H9 (cell line): ENCODE results near the gene PPP1R12B. TPM values are rescaled to one million over a fixed set of nuclear protein-coding genes. Genes with fewer than 3 reads are reported as not detected.

Experiments
- DNase-seq: peaks from one replicate; pipeline ENCODE4 v3.0.0-alpha.2; 2017
- H2AFZ ChIP-seq: one replicate; pipeline ENCODE4 v1.6.1; 2013; ENCODE audit warnings: mild to moderate bottlenecking, low read length, control low read depth, moderate library complexity
- H2AK5ac ChIP-seq: 2 replicates; pipeline ENCODE4 v1.6.1; 2013; ENCODE audit warnings: low read length, control low read depth, mixed read lengths; ENCODE audit not compliant: insufficient read length
- H2BK120ac ChIP-seq: one replicate; pipeline ENCODE4 v1.6.1; 2013; ENCODE audit warnings: low read depth, mild to moderate bottlenecking, low read length, control low read depth, inconsistent platforms; ENCODE audit not compliant: poor library complexity, severe bottlenecking
- H2BK12ac ChIP-seq: 2 replicates; pipeline ENCODE4 v1.6.1; 2013; ENCODE audit warnings: low read length, control low read depth, mixed read lengths, low read depth; ENCODE audit not compliant: insufficient read length
- H2BK15ac ChIP-seq: 2 replicates; pipeline ENCODE4 v1.6.1; 2013; ENCODE audit warnings: low read depth, low read length, control low read depth
- H2BK20ac ChIP-seq: one replicate; pipeline ENCODE4 v1.6.1; 2013; ENCODE audit warnings: low read depth, mild to moderate bottlenecking, low read length, control low read depth, inconsistent platforms; ENCODE audit not compliant: poor library complexity, severe bottlenecking
- H2BK5ac ChIP-seq: 2 replicates; pipeline ENCODE4 v1.6.1; 2013; ENCODE audit warnings: low read length, control low read depth, mixed read lengths; ENCODE audit not compliant: insufficient read length
- H3K14ac ChIP-seq: 2 replicates; pipeline ENCODE4 v1.6.1; 2013; ENCODE audit warnings: low read length, control low read depth; ENCODE audit not compliant: insufficient read depth
- H3K18ac ChIP-seq: 2 replicates; pipeline ENCODE4 v1.6.1; 2013; ENCODE audit warnings: low read depth, mild to moderate bottlenecking, mixed read lengths, low read length, control low read depth; ENCODE audit not compliant: insufficient read length
- H3K23ac ChIP-seq: 2 replicates; pipeline ENCODE4 v1.6.1; 2013; ENCODE audit warnings: low read length, control low read depth, mixed read lengths, low read depth; ENCODE audit not compliant: insufficient read length
- H3K23me2 ChIP-seq: 2 replicates; pipeline ENCODE4 v1.6.1; 2013; ENCODE audit warnings: low read depth, mild to moderate bottlenecking, mixed read lengths, low read length, control low read depth; ENCODE audit not compliant: insufficient read length, poor library complexity, severe bottlenecking
- H3K27ac ChIP-seq: 2 replicates; pipeline ENCODE4 v1.5.1; 2013; ENCODE audit warnings: low read length, control low read depth, mixed read lengths, low read depth; ENCODE audit not compliant: insufficient read length
- H3K27me3 ChIP-seq: 2 replicates; pipeline ENCODE4 v1.6.1; 2013; ENCODE audit warnings: low read length, control low read depth, inconsistent platforms; ENCODE audit not compliant: insufficient read depth
- H3K4ac ChIP-seq: 2 replicates; pipeline ENCODE4 v1.6.1; 2013; ENCODE audit warnings: low read depth, mild to moderate bottlenecking, control low read depth, inconsistent platforms, low read length, moderate library complexity
- H3K4me1 ChIP-seq: 2 replicates; pipeline ENCODE4 v1.6.1; 2013; ENCODE audit warnings: low read length, control low read depth, inconsistent platforms; ENCODE audit not compliant: insufficient read depth
- H3K4me2 ChIP-seq: 2 replicates; pipeline ENCODE4 v1.6.1; 2013; ENCODE audit warnings: low read length, control low read depth, mixed read lengths; ENCODE audit not compliant: insufficient read length, insufficient read depth
- H3K56ac ChIP-seq: 2 replicates; pipeline ENCODE4 v1.6.1; 2013; ENCODE audit warnings: low read depth, mild to moderate bottlenecking, mixed read lengths, low read length, control low read depth; ENCODE audit not compliant: insufficient read length
- H3K79me1 ChIP-seq: 2 replicates; pipeline ENCODE4 v1.6.1; 2013; ENCODE audit warnings: low read depth, mild to moderate bottlenecking, moderate library complexity, low read length, control low read depth, inconsistent platforms; ENCODE audit not compliant: insufficient read depth, poor library complexity, severe bottlenecking
- H3K79me2 ChIP-seq: 2 replicates; pipeline ENCODE4 v1.6.1; 2013; ENCODE audit warnings: low read length, control low read depth, inconsistent platforms; ENCODE audit not compliant: insufficient read depth
- H3K9ac ChIP-seq: 2 replicates; pipeline ENCODE4 v1.6.1; 2013; ENCODE audit warnings: low read length, control low read depth, mixed read lengths; ENCODE audit not compliant: insufficient read length; ENCODE audit errors: extremely low read depth
- H3K9me3 ChIP-seq: one replicate; pipeline ENCODE4 v1.6.1; 2013; ENCODE audit warnings: low read depth, low read length, inconsistent platforms; ENCODE audit not compliant: control insufficient read depth
- H3T11ph ChIP-seq: one replicate; pipeline ENCODE4 v1.6.1; 2013; ENCODE audit warnings: mild to moderate bottlenecking, low read length, control low read depth, inconsistent platforms
- H4K20me1 ChIP-seq: one replicate; pipeline ENCODE4 v1.6.1; 2013; ENCODE audit not compliant: control insufficient read depth, insufficient read length, insufficient read depth
- H4K5ac ChIP-seq: 2 replicates; pipeline ENCODE4 v1.6.1; 2013; ENCODE audit warnings: low read depth, mild to moderate bottlenecking, mixed read lengths, low read length, control low read depth; ENCODE audit not compliant: insufficient read length
- H4K8ac ChIP-seq: replicated peaks from 2 replicates; pipeline ENCODE4 v1.6.1; 2013; ENCODE audit warnings: low read length, control low read depth, mixed read lengths, low read depth; ENCODE audit not compliant: insufficient read length
- H4K91ac ChIP-seq: 2 replicates; pipeline ENCODE4 v1.6.1; 2013; ENCODE audit warnings: low read depth, mild to moderate bottlenecking, moderate library complexity, mixed read lengths, low read length, control low read depth; ENCODE audit not compliant: insufficient read length
- H3K27ac Mint-ChIP-seq, 3 experiments: 2 replicates in 2 of 3; 3 replicates in 1 of 3; pipeline ENCODE4 v1.8.0; 2020 to 2021; ENCODE audit warnings: mixed read lengths in 3 of 3, mild to moderate bottlenecking in 1 of 3, moderate library complexity in 1 of 3
- H3K27me3 Mint-ChIP-seq: 2 replicates; pipeline ENCODE4 v1.8.0; 2021; ENCODE audit warnings: low read depth, mild to moderate bottlenecking, moderate library complexity, mixed read lengths
- H3K36me3 Mint-ChIP-seq, 3 experiments: 2 replicates in 2 of 3; 3 replicates in 1 of 3; pipeline ENCODE4 v1.8.0; 2020 to 2021; ENCODE audit warnings: low read depth in 3 of 3, mixed read lengths in 3 of 3; ENCODE audit not compliant: insufficient read depth in 1 of 3
- H3K4me1 Mint-ChIP-seq, 2 experiments: 2 replicates each; pipeline ENCODE4 v1.8.0; 2020; ENCODE audit warnings: mixed read lengths in 2 of 2
- H3K4me3 Mint-ChIP-seq, 2 experiments: 2 replicates in 1 of 2; 3 replicates in 1 of 2; pipeline ENCODE4 v1.8.0; 2020 to 2021; ENCODE audit warnings: mild to moderate bottlenecking in 2 of 2, mixed read lengths in 2 of 2, moderate library complexity in 1 of 2
- H3K9me3 Mint-ChIP-seq, 2 experiments: 2 replicates in 1 of 2; 3 replicates in 1 of 2; pipeline ENCODE4 v1.8.0; 2020; ENCODE audit warnings: mild to moderate bottlenecking in 2 of 2, mixed read lengths in 2 of 2, moderate library complexity in 1 of 2
- WGBS: extraction: QIAGEN DNeasy Blood & Tissue Kit; methylation state at CpG from one replicate; pipeline ENCODE4 v1.1.7; 2013; ENCODE audit warnings: missing lambda C conversion rate, low lambda C conversion rate, mixed read lengths; ENCODE audit not compliant: insufficient read length; ENCODE audit errors: extremely low coverage; 5-methylcytosine and 5-hydroxymethylcytosine counted together
- total RNA-seq: library from RNA; stranded (reverse); gene quantifications from 2 replicates; pipeline ENCODE4 v1.2.1, GENCODE V29; 2021
- TF ChIP-seq, protein P1 (sequence below): fragments of 200-600 bp; sonication (generic); conservative IDR thresholded peaks from 3 replicates; pipeline ENCODE4 v1.8.0; 2021; ENCODE audit warnings: antibody characterized with exemption, mild to moderate bottlenecking

The PPP1R12B gene
- total RNA-seq, 1 experiment from 2014 or later, result 12.9 TPM

DNA sequence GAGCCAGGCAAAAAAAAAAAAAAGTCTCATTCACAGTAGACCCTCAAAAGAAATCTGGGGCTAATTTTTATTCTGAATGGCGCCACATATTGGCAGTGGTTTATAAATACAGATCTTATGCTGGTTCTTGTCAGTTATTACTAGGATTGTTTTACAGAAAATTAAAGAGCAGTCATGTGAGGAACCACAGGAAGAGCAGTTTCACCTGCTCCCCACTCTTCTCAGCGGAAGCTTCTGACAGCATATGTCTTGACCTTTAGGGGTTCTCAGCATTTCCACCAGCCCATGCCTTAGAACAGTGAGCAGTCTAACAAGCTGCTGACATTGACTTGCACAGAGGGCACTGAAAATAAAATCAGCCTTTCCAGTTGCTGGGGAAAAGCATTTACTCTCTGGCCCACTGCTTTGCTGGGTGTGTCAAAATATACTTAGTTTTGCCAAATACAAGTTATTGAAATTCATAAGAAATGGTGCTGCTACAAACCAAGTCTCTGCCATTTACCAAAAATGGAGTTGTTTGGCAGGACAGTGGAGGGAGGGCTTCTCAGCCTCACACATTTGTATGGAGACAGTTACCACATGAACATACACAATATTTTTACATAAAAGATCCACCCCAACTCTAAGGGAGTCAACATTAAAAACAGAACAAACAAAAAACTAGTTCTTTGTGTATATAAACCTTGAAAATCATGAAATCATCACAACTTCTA, 217.5 kb downstream of the PPP1R12B start:
- H3K27ac ChIP-seq, result no peak overlapping the region

More for the DNA sequence above, 217.5 kb downstream of the PPP1R12B start:
- no peak overlapping the region for H3K4ac ChIP-seq
- H3K27me3 Mint-ChIP-seq, result no peaks in the 10 kb centered on the region
- no peak overlapping the region for H3K18ac ChIP-seq
- H3K4me1 Mint-ChIP-seq, result peaks cover 50 to 58% of the 10 kb centered on the region in 2 experiments
- no peak overlapping the region for H2BK5ac ChIP-seq
- no peak overlapping the region for H4K8ac ChIP-seq
- no peak overlapping the region for H3K4me3 Mint-ChIP-seq
- H3K27ac Mint-ChIP-seq, result peak overlapping the region; percentile 47 to 86 (median 80); a peak in 5 of 7 replicates
- H4K91ac ChIP-seq, result no peak overlapping the region
- H2BK12ac ChIP-seq, result peak overlapping the region; percentile 18
- no peak overlapping the region for H2BK120ac ChIP-seq
- no peaks in the 10 kb centered on the region for H3K9me3 Mint-ChIP-seq
- no peak for DNase-seq
- H3K23me2 ChIP-seq, result no peaks in the 10 kb centered on the region
- H3K56ac ChIP-seq, result no peak overlapping the region
- no peaks in the 10 kb centered on the region for H3K79me2 ChIP-seq
- H2BK15ac ChIP-seq, result no peak overlapping the region
- H3K14ac ChIP-seq, result no peak overlapping the region
- no peak overlapping the region for H3K4me2 ChIP-seq
- no CpG with 5 or more reads among the region's 2 CpGs for WGBS
- no peak overlapping the region for H2BK20ac ChIP-seq
- H3K4me1 ChIP-seq, result peaks cover 22% of the 10 kb centered on the region; the same call in 1 of the 2 replicates
- no peak overlapping the region for H3K23ac ChIP-seq
- H2AK5ac ChIP-seq, result no peak overlapping the region
- no peak overlapping the region for H3T11ph ChIP-seq
- TF ChIP-seq, protein P1, sequence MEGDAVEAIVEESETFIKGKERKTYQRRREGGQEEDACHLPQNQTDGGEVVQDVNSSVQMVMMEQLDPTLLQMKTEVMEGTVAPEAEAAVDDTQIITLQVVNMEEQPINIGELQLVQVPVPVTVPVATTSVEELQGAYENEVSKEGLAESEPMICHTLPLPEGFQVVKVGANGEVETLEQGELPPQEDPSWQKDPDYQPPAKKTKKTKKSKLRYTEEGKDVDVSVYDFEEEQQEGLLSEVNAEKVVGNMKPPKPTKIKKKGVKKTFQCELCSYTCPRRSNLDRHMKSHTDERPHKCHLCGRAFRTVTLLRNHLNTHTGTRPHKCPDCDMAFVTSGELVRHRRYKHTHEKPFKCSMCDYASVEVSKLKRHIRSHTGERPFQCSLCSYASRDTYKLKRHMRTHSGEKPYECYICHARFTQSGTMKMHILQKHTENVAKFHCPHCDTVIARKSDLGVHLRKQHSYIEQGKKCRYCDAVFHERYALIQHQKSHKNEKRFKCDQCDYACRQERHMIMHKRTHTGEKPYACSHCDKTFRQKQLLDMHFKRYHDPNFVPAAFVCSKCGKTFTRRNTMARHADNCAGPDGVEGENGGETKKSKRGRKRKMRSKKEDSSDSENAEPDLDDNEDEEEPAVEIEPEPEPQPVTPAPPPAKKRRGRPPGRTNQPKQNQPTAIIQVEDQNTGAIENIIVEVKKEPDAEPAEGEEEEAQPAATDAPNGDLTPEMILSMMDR, result no peak
- H3K27me3 ChIP-seq, result no peaks in the 10 kb centered on the region
- H3K36me3 Mint-ChIP-seq, result no peaks in the 10 kb centered on the region; a peak in 1 of 7 replicates
- no peak overlapping the region for H4K5ac ChIP-seq
- no peak overlapping the region for H2AFZ ChIP-seq
- H3K9me3 ChIP-seq, result no peaks in the 10 kb centered on the region
- no peak overlapping the region for H3K9ac ChIP-seq
- H3K79me1 ChIP-seq, result no peaks in the 10 kb centered on the region
- H4K20me1 ChIP-seq, result no peaks in the 10 kb centered on the region
